GM13977 (cell line): Measurements from ENCODE around the gene CA10.
A peak's percentile ranks its signal among the peaks of the same experiment; 100 is the strongest.

Experiments used
- DNase-seq: peaks from one replicate; pipeline ENCODE4 v3.0.0; 2012; ENCODE audit warnings: low spot score
- in situ Hi-C: fragments of 300-500 bp; cut with MboI; formaldehyde crosslinking; loops from one replicate; pipeline ENCODE4 v1.12.0; 2022; ENCODE audit warnings: low sequenced_read_pairs, low pct_unique_long_range_greater_than_20kb, mixed read lengths, inconsistent platforms; ENCODE audit not compliant: unreplicated experiment
- TF ChIP-seq, protein P1 (sequence below): IDR thresholded peaks from 2 replicates; pipeline ENCODE4 v1.5.1; 2012; ENCODE audit warnings: mild to moderate bottlenecking, control low read depth; ENCODE audit not compliant: insufficient read depth; ENCODE audit errors: extremely low read depth, missing control alignments

The CA10 gene

DNA sequence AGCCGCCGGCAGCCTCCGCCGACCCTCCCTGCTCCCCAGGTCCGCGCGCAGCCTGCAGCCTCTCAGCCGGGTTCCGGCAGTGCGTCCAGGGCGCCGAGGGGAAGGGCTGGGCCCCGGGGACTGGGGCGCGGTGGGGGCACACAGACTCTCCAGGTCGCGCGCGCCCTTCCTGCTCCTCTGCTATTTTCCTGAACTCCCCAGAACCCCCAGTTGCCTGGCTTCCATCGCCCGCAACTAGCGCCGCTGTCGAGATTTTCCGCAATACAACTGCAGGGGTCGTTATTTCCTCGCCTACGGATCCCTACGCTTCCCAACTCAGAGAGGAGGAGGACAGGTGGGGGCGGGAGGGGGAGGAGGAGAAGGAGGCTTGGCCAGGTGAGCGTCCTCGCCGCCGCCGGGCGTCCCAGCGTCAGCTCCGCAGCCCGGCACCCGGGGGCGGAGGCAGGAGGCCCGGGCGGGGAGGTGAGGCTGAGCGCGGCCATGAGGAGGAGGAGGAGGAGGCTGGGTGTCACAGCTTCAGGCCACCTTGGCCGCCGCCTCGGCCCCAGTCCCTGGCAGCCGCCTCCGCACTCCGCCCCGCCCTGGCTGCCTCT is at the start of gene CA10:
Gene CA10, minus strand, starts transcription at position 265 of the 593 bp plus-strand sequence.
- DNase-seq, result peak; percentile 18
- in situ Hi-C loops, result no loop called here
- TF ChIP-seq, protein P1, sequence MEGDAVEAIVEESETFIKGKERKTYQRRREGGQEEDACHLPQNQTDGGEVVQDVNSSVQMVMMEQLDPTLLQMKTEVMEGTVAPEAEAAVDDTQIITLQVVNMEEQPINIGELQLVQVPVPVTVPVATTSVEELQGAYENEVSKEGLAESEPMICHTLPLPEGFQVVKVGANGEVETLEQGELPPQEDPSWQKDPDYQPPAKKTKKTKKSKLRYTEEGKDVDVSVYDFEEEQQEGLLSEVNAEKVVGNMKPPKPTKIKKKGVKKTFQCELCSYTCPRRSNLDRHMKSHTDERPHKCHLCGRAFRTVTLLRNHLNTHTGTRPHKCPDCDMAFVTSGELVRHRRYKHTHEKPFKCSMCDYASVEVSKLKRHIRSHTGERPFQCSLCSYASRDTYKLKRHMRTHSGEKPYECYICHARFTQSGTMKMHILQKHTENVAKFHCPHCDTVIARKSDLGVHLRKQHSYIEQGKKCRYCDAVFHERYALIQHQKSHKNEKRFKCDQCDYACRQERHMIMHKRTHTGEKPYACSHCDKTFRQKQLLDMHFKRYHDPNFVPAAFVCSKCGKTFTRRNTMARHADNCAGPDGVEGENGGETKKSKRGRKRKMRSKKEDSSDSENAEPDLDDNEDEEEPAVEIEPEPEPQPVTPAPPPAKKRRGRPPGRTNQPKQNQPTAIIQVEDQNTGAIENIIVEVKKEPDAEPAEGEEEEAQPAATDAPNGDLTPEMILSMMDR, result no peak

DNA sequence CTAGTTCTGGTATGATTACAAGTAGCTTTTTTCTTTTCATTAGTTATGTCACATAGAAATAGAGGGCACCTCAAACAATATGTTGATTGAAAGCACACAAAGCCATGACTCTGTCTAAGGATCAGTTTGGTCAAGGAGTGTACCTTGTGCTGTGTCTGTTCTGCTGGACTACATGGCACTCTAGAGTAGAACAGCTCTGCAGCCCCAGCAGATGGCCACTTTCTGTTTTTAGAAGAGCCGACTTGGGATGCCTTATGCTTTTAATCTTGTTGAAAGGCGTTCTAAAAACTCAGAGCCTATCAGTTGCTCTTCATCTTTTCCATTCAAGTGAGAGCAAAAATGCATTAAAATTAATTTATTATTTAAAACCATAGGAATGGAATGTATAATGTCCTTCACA is 49.3 kb upstream of the CA10 start:
- DNase-seq, result no peak
- in situ Hi-C loops, result no loop called here
- TF ChIP-seq, protein P1, result no peak

DNA sequence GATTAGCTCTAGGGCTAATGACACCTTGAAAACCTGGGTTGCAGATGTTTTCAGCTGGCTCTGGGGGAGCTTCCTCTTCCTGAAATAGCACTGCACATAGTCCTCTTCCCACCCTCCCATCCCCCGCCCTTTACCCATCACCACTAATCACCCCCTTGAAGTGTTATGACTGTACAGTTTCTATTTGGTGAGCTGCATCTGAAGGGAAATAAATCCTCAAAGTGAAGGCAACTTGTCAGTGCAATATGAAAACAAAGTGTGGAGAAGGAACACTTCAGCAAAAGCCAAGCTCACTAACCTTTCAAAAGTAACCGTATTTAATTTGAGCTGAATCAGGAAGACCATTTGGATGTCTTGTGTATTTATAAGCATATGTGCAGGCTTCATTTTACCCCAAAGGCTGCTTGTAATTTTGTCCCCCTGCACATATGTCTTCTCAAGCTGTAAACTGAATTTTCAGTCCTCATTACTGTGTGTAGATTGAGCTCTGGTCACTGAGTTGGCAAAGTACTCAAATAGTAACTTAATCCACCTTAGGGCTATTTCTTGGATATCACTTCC is 44.1 kb upstream of the CA10 start:
- no peak for DNase-seq
- in situ Hi-C loops, result no loop called here
- TF ChIP-seq, protein P1, result no peak

DNA sequence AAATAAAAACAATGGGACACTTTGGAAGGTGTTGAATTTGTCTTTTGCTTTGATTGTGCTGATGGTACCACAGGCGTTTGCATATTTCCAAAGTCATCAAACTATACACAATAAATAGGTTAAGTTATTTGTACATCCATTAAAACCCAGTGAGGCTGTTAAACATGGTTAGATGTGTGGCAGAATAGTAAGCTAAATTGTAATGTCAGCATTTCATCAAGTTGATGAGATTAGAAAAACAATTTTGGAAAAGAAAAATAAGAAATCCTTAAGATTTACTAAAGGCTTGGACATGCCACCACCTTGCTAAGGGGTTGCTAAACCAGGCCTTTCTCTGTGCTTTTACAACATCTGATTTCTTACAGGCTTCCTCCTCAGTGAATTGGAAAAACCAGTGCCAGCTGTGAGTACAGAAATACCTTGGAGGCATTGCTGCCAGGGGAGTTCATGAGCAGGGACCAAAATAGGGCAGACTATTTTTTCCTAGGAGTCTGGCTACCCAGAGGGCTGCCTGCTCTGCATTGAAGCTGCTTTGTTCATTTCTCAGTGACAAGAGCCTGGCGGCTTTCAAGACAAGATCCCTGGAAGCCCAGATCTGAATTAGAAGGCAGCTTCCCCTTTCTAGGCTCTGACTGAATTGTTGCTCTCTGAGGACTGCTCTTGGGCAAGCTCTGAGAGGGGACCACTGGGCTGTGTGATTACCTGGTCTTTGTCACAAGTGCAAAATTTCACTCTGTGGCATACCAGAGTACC is 43.4 kb upstream of the CA10 start:
- TF ChIP-seq, protein P1, result no peak
- in situ Hi-C loops, result no loop called here
- DNase-seq, result no peak

DNA sequence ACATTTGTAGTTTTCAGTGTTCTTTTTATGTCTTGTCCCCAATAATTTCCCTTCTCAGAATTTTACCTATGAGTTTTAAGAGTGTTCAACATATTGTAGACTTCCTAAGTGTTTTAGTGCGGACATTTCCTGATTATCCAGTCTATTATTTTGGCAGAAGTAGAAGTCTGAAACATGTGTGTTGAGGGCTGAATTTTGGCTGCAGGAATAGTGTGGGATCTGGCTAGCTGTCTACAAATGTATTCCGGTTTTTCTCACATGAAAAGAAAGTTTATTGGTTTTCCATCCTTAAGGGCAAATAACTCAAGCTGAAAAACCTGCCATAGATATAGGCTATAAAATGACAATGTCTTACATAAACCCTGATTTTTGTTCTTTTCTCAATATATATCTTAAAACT is 33.0 kb upstream of the CA10 start:
- in situ Hi-C loops, result no loop called here
- DNase-seq, result no peak
- TF ChIP-seq, protein P1, result no peak

DNA sequence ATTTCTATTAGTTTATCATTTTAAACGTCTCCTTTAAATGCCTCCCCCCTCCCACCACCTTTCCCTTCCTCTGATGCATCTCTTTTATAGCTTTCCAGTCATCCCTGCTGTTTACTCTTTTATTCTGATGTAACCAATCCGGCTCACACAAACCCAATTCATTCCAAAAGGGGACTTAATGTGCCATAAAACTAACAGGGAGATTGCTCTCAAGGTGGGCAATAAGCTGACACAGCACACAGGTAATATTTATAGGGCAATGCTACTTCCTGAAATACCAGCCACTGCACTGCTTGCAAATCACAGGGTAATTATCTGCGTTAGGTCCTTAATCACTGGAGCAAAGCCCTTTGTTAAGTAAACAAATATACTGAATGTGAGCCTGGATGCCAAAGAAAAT is 23.3 kb upstream of the CA10 start:
- DNase-seq, result no peak
- TF ChIP-seq, protein P1, result no peak
- in situ Hi-C loops, result no loop called here
